Nucleus accumbens (tissue), 56 donors: ENCODE data around the gene STXBP6.
A peak's percentile ranks its signal among the peaks of the same experiment; 100 is the strongest.

Experiments
- DNase-seq, 56 donors: peaks; one replicate each; lab custom pipeline; 2025; lab: John Stamatoyannopoulos, UW

The STXBP6 gene

GRCh38 chr14:24927809-24928208, 122.1 kb downstream of the STXBP6 start:
- no peak for DNase-seq

GRCh38 chr14:24925771-24926374, 124.1 kb downstream of the STXBP6 start:
- DNase-seq = peak in 1 of 56 donors; percentile 27

GRCh38 chr14:24924544-24924943, 125.4 kb downstream of the STXBP6 start:
- DNase-seq = no peak

GRCh38 chr14:24921903-24922302, 128.0 kb downstream of the STXBP6 start:
- DNase-seq = no peak

GRCh38 chr14:24920265-24921075, 129.5 kb downstream of the STXBP6 start:
- no peak for DNase-seq

- no peak for DNase-seq
These were observed 131.1 kb downstream of the STXBP6 start for GRCh38 chr14:24918822-24919221.

- no peak for DNase-seq
These were observed 133.9 kb downstream of the STXBP6 start for GRCh38 chr14:24915958-24916595.

- no peak for DNase-seq
These were observed 134.5 kb downstream of the STXBP6 start for GRCh38 chr14:24915403-24915921.

- no peak for DNase-seq
These were observed 136.2 kb downstream of the STXBP6 start for GRCh38 chr14:24913746-24914145.

GRCh38 chr14:24913021-24913420, 136.9 kb downstream of the STXBP6 start:
- no peak for DNase-seq

- peak in 2 of 56 donors; percentile 5 to 16 for DNase-seq
These were observed 138.4 kb downstream of the STXBP6 start for GRCh38 chr14:24911324-24912109.

- DNase-seq = no peak
These were observed 139.4 kb downstream of the STXBP6 start for GRCh38 chr14:24910408-24910986.

GRCh38 chr14:24909523-24910302, 140.2 kb downstream of the STXBP6 start:
- no peak for DNase-seq

- DNase-seq = no peak
These were observed 141.2 kb downstream of the STXBP6 start for GRCh38 chr14:24908592-24909236.

GRCh38 chr14:24904533-24904932, 145.4 kb downstream of the STXBP6 start:
- no peak for DNase-seq

- no peak for DNase-seq
These were observed 146.6 kb downstream of the STXBP6 start for GRCh38 chr14:24903337-24903736.

GRCh38 chr14:24900269-24901100, 149.5 kb downstream of the STXBP6 start:
- DNase-seq = no peak

GRCh38 chr14:24897793-24898192, 152.2 kb downstream of the STXBP6 start:
- DNase-seq = no peak
